ENCODE data around the gene PAQR9.

DNA sequence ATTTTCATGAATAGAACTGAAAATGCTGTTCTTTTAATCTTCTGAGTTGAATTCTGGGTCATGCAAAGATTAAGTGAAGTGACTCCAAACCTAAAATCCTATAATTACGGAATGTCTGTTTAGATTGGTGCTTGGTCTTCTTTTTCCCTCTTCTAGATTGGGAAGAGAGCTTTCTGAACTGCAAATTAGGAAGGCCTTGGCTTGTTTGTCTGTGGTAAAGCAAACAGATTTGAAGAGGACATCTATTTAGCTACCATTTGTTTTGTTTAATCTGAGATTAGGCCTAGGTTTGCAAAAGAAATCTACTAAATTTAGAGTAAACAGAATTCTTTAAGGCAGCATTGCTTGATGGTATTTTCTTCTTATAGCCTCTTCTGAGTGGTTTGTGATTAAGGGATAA lies 23.5 kb downstream of the PAQR9 start:
- TF ChIP-seq, protein P1, sequence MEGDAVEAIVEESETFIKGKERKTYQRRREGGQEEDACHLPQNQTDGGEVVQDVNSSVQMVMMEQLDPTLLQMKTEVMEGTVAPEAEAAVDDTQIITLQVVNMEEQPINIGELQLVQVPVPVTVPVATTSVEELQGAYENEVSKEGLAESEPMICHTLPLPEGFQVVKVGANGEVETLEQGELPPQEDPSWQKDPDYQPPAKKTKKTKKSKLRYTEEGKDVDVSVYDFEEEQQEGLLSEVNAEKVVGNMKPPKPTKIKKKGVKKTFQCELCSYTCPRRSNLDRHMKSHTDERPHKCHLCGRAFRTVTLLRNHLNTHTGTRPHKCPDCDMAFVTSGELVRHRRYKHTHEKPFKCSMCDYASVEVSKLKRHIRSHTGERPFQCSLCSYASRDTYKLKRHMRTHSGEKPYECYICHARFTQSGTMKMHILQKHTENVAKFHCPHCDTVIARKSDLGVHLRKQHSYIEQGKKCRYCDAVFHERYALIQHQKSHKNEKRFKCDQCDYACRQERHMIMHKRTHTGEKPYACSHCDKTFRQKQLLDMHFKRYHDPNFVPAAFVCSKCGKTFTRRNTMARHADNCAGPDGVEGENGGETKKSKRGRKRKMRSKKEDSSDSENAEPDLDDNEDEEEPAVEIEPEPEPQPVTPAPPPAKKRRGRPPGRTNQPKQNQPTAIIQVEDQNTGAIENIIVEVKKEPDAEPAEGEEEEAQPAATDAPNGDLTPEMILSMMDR (optimal IDR thresholded peaks at IDR 0.05 in 1 of 3, IDR thresholded peaks at IDR 0.05 in 1 of 3, conservative IDR thresholded peaks at IDR 0.05 in 1 of 3; ENCODE audit: extremely low read depth in 1 of 3, insufficient read depth in 2 of 3, low read length in 3 of 3): no peak
- no peak for TF ChIP-seq EZH2 (IDR thresholded peaks at IDR 0.05; ENCODE audit: low read length)

All from keratinocyte (primary cell).